ENCODE data around the gene ENKUR. TPM values are rescaled to one million over a fixed set of nuclear protein-coding genes. Genes with fewer than 3 reads are reported as not detected.

The ENKUR gene
- total RNA-seq, 1 experiment from 2014 or later = 0.13 TPM

DNA sequence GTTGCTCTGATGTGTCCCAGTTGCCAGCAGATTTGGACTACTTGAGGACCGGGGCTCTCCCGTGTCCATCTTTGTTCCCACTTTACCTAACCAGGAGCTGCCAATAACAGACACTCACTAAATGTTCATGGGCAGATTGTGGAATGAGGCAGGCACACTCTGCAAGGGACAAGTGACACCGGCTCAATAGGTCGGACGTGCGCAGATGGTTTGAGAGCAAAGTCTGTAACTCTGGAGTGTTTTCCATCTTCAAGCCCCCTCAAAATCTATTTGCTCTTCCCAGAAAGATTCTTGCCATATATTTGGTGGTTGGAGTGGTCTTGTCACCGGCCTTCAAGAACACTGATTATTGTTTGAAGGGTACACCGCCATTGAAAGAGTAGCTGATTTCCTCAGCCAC is 47.7 kb upstream of the ENKUR start:
- Histone ChIP-seq H3K9me3 (ENCODE audit: control insufficient read depth, insufficient read depth, low read depth, low read length) (no peaks in the 10 kb centered on the region), H3K4me1 (ENCODE audit: control insufficient read depth, insufficient read depth, low read length) (peaks cover 8% of the 10 kb centered on the region), H3K27me3 (ENCODE audit: control insufficient read depth, insufficient read depth, low read length) (no peaks in the 10 kb centered on the region), H3K27ac (ENCODE audit: low read length) (no peak overlapping the region), H3K36me3 (ENCODE audit: control insufficient read depth, insufficient read depth, low read length) (no peaks in the 10 kb centered on the region), H3K4me3 (ENCODE audit: low read depth in 2 of 2, low read length in 2 of 2) (no peak overlapping the region)
- TF ChIP-seq CTCF (IDR thresholded peaks at IDR 0.05) = no peak
- TF ChIP-seq SIN3A (IDR thresholded peaks at IDR 0.05; ENCODE audit: borderline replicate concordance, insufficient read depth, low read depth, low read length) = no peak
- no peak for TF ChIP-seq TCF7L2 (IDR thresholded peaks at IDR 0.05; ENCODE audit: low read depth, low read length)
- TF ChIP-seq REST (IDR thresholded peaks at IDR 0.05; ENCODE audit: insufficient read depth in 1 of 2, low read depth in 2 of 2, low read length in 1 of 2) = no peak
- TF ChIP-seq POLR2AphosphoS5 (IDR thresholded peaks at IDR 0.05; ENCODE audit: low read depth, low read length) = no peak
- no TSS peak for BruUV-seq (replicated peaks)
- ATAC-seq (no peak), DNase-seq (ENCODE audit: low read depth, low spot score) (no peak)
- ChIA-PET CTCF (no interaction called here), POLR2A (no interaction called here)
- in situ Hi-C loops (cut with HindIII; ENCODE audit: low pct_unique_long_range_greater_than_20kb, low sequenced_read_pairs) = no loop called here
- intact Hi-C loops (cut with micrococcal nuclease; ENCODE audit: unreplicated experiment) = no loop called here

- intact Hi-C loops (cut with micrococcal nuclease; ENCODE audit: unreplicated experiment) (no loop called here), in situ Hi-C loops (cut with HindIII; ENCODE audit: low pct_unique_long_range_greater_than_20kb, low sequenced_read_pairs) (no loop called here)
- CTCF ChIA-PET = no interaction called here
- DNase-seq (ENCODE audit: low read depth, low spot score) (no peak), ATAC-seq (no peak)
- no peak for TF ChIP-seq POLR2AphosphoS5 (IDR thresholded peaks at IDR 0.05; ENCODE audit: low read depth, low read length)
- TF ChIP-seq SIN3A (IDR thresholded peaks at IDR 0.05; ENCODE audit: borderline replicate concordance, insufficient read depth, low read depth, low read length) = no peak
- no peak for TF ChIP-seq REST (IDR thresholded peaks at IDR 0.05; ENCODE audit: insufficient read depth in 1 of 2, low read depth in 2 of 2, low read length in 1 of 2)
- no peak for TF ChIP-seq CTCF (IDR thresholded peaks at IDR 0.05)
- no peak for TF ChIP-seq TCF7L2 (IDR thresholded peaks at IDR 0.05; ENCODE audit: low read depth, low read length)
- Histone ChIP-seq H3K4me3 (ENCODE audit: low read depth in 2 of 2, low read length in 2 of 2) (no peak overlapping the region), H3K4me1 (ENCODE audit: control insufficient read depth, insufficient read depth, low read length) (peaks cover 8% of the 10 kb centered on the region), H3K27ac (ENCODE audit: low read length) (no peak overlapping the region), H3K9me3 (ENCODE audit: control insufficient read depth, insufficient read depth, low read depth, low read length) (no peaks in the 10 kb centered on the region), H3K36me3 (ENCODE audit: control insufficient read depth, insufficient read depth, low read length) (no peaks in the 10 kb centered on the region), H3K27me3 (ENCODE audit: control insufficient read depth, insufficient read depth, low read length) (no peaks in the 10 kb centered on the region)
- no TSS peak for BruUV-seq (replicated peaks)
- POLR2A ChIA-PET = no interaction called here
Measured at GRCh38 chr10:25063157-25063556, 47.2 kb upstream of the ENKUR start.
